Measurements from ENCODE around the gene CPNE8.

CPNE8 gene

DNA sequence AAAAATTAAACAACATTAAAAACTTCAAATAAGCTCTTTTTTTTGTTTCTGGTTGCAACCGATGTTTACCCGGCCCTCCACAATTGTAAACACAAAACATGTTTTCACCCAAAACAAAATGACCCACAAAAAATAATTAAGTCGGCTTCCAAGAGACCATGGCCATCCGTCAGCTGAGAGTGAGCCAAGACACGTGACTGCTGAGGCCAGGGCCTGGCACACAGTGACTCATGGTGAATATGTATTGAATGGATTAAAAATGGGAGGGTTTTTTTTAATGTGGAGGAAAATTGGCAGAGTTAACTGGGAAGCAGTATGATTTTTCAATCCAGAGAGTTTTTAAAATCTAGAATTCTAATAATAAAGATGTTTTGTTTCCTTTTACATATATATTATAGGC is 13.8 kb upstream of the CPNE8 start:
- H3K4me1 ChIP-seq (ENCODE audit: control insufficient read depth, insufficient read depth, low read length, poor library complexity, severe bottlenecking) = no peaks in the 10 kb centered on the region
- H3K9me3 ChIP-seq (ENCODE audit: control insufficient read depth, low read length) = no peaks in the 10 kb centered on the region
- no peak overlapping the region for H3K27ac ChIP-seq (ENCODE audit: low read depth, low read length, severe bottlenecking)
- no peak overlapping the region for H3K4me3 ChIP-seq (ENCODE audit: extremely low read depth, insufficient read depth, low read length, poor library complexity, severe bottlenecking)
- H3K36me3 ChIP-seq (ENCODE audit: control insufficient read depth, insufficient read depth, low read length) = no peaks in the 10 kb centered on the region
- WGBS, 2 experiments (ENCODE audit: insufficient coverage in 2 of 2) = 87 to 98% methylated on average over 2 to 5 of the region's 5 CpGs

GRCh38 chr12:38915429-38916182 is 10.2 kb upstream of the CPNE8 start:
- no peaks in the 10 kb centered on the region for H3K36me3 ChIP-seq (ENCODE audit: control insufficient read depth, insufficient read depth, low read length)
- WGBS, 2 experiments (ENCODE audit: insufficient coverage in 2 of 2) = 85 to 94% methylated on average over 2 of the region's 3 CpGs

DNA sequence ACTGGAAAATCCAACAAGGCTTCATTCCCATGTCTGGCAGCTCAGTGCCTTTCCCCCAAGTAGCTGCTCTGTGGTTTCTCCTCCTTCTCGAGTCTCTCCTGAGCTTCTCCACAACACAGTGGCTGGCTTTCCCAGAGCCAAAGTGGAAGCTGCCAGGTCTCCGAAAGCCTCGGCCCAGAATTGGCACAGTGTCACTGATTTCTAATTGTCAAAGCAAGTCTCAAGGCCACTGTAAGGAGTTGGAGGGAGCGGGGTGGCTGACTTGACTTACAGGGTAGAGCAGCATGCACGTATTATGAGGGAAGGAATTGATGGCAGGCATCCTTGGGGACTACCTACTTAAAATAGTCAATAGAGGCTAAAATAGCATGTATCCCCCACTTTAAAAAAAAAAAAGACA is 6.7 kb upstream of the CPNE8 start:
- no peaks in the 10 kb centered on the region for H3K4me1 ChIP-seq (ENCODE audit: control insufficient read depth, insufficient read depth, low read length, poor library complexity, severe bottlenecking)
- H3K4me3 ChIP-seq (ENCODE audit: extremely low read depth, insufficient read depth, low read length, poor library complexity, severe bottlenecking) = no peak overlapping the region
- no peaks in the 10 kb centered on the region for H3K36me3 ChIP-seq (ENCODE audit: control insufficient read depth, insufficient read depth, low read length)
- WGBS, 2 experiments (ENCODE audit: insufficient coverage in 2 of 2) = 90 to 96% methylated on average over 5 of the region's 5 CpGs
- no peak overlapping the region for H3K27ac ChIP-seq (ENCODE audit: low read depth, low read length, severe bottlenecking)
- no peaks in the 10 kb centered on the region for H3K9me3 ChIP-seq (ENCODE audit: control insufficient read depth, low read length)

More at GRCh38 chr12:38915429-38916182, 10.2 kb upstream of the CPNE8 start:
- Histone ChIP-seq H3K27ac (ENCODE audit: low read depth, low read length, severe bottlenecking) (no peak overlapping the region), H3K4me3 (ENCODE audit: extremely low read depth, insufficient read depth, low read length, poor library complexity, severe bottlenecking) (no peak overlapping the region), H3K4me1 (ENCODE audit: control insufficient read depth, insufficient read depth, low read length, poor library complexity, severe bottlenecking) (no peaks in the 10 kb centered on the region), H3K9me3 (ENCODE audit: control insufficient read depth, low read length) (no peaks in the 10 kb centered on the region)

- H3K4me3 ChIP-seq (ENCODE audit: extremely low read depth, insufficient read depth, low read length, poor library complexity, severe bottlenecking) = no peak overlapping the region
- H3K9me3 ChIP-seq (ENCODE audit: control insufficient read depth, low read length) = no peaks in the 10 kb centered on the region
- H3K36me3 ChIP-seq (ENCODE audit: control insufficient read depth, insufficient read depth, low read length) = no peaks in the 10 kb centered on the region
- H3K4me1 ChIP-seq (ENCODE audit: control insufficient read depth, insufficient read depth, low read length, poor library complexity, severe bottlenecking) = no peaks in the 10 kb centered on the region
- WGBS, 2 experiments (ENCODE audit: insufficient coverage in 2 of 2) = no CpG with 5 or more reads among the region's 1 CpG
- H3K27ac ChIP-seq (ENCODE audit: low read depth, low read length, severe bottlenecking) = no peak overlapping the region
Observed at GRCh38 chr12:38911611-38912010, 6.2 kb upstream of the CPNE8 start.

GRCh38 chr12:38907201-38907923 is 2.0 kb upstream of the CPNE8 start:
- no peak overlapping the region for H3K27ac ChIP-seq (ENCODE audit: low read depth, low read length, severe bottlenecking)
- 100% methylated on average over 2 of the region's 6 CpGs; no CpG with 5 or more reads in 1 of the 2 experiments for WGBS, 2 experiments (ENCODE audit: insufficient coverage in 2 of 2)
- no peaks in the 10 kb centered on the region for H3K9me3 ChIP-seq (ENCODE audit: control insufficient read depth, low read length)
- H3K4me3 ChIP-seq (ENCODE audit: extremely low read depth, insufficient read depth, low read length, poor library complexity, severe bottlenecking) = peak overlapping the region; percentile 68
- H3K36me3 ChIP-seq (ENCODE audit: control insufficient read depth, insufficient read depth, low read length) = no peaks in the 10 kb centered on the region
- H3K4me1 ChIP-seq (ENCODE audit: control insufficient read depth, insufficient read depth, low read length, poor library complexity, severe bottlenecking) = no peaks in the 10 kb centered on the region

DNA sequence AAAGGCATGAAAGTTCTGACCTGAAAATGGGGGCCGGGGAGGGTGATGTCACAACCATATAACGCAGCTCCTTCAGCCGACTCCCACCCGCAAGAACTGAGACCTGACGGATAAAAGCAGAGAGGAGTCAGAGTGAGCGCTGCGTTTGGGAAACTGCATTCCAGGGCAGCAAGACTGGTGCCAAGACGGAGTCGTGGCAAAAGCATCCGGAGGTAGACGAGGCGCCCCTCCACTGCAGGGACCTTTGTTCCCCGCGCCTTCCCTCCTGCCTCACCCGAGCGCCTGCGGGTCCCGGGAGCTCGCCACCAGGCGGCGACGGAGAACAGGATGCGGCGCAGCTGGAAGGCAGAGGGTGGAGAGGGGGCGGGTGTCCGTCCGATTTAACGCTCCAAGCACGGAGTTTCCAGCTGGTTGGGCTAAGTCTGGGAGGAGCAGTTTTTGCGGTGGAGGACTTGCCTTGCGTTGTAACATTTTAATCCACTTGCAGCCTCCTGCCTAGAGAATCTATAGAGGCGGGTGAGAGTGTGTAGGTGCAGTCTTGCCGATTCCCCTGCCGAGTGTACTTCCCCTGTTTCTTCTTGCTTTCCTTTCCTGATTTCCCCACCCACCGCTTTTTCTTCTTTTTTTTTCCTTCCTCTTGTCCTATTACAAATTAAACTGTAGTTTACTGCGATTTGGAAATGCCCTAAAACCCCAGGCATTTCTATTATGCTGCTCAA is 1.2 kb upstream of the CPNE8 start:
- peak overlapping the region; percentile 68 for H3K4me3 ChIP-seq (ENCODE audit: extremely low read depth, insufficient read depth, low read length, poor library complexity, severe bottlenecking)
- 0 to 1% methylated on average over 11 to 13 of the region's 36 CpGs for WGBS, 2 experiments (ENCODE audit: insufficient coverage in 2 of 2)
- H3K36me3 ChIP-seq (ENCODE audit: control insufficient read depth, insufficient read depth, low read length) = no peaks in the 10 kb centered on the region
- H3K27ac ChIP-seq (ENCODE audit: low read depth, low read length, severe bottlenecking) = peak overlapping the region; percentile 92
- no peaks in the 10 kb centered on the region for H3K9me3 ChIP-seq (ENCODE audit: control insufficient read depth, low read length)
- no peaks in the 10 kb centered on the region for H3K4me1 ChIP-seq (ENCODE audit: control insufficient read depth, insufficient read depth, low read length, poor library complexity, severe bottlenecking)

DNA sequence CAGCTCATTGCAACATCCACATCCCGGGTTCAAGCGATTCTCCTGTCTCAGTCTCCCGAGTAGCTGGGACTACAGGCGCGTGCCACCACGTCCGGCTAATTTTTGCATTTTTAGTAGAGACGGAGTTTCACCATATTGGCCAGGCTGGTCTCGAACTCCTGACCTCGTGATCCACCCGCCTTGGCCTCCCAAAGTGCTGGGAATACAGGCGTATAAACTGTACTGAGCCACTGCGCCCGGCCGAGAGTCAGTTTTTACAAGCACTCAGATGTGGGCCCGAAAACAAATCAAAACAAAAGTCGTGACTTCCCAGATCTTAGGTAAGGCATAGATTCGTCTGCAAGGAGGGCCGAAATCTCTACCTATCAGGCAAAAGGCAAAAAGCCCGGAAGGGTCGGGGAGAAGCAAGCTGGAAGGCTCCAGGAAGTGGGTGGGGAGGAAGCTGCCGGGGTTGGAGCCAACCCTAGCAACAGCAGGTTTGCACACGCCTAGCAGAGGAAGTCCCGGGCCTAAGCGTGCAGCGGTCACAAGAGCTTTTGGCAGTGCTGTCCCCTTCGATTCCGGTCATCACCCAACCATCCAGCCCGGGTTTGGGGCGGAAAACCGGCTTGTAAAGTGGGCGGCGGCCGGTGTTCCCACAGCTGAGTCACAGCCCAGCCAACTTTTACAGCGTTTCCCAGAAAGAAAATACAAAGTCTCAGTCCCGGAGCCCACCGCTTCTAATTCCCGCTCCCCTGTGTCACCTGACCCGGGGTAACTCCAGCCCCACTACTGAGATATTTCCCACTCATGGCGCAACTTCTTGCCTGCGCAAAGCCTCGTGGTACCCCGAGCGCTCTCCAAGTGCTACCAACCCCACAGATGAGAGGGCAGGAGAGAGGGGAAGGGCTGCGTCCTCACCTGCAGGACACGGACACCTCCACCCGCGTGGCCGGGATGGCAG is 583 bp downstream of the CPNE8 start:
- WGBS, 2 experiments (ENCODE audit: insufficient coverage in 2 of 2) = 30 to 31% methylated on average over 45 of the region's 49 CpGs
- no peaks in the 10 kb centered on the region for H3K9me3 ChIP-seq (ENCODE audit: control insufficient read depth, low read length)
- H3K27ac ChIP-seq (ENCODE audit: low read depth, low read length, severe bottlenecking) = peak overlapping the region; percentile 92
- no peaks in the 10 kb centered on the region for H3K36me3 ChIP-seq (ENCODE audit: control insufficient read depth, insufficient read depth, low read length)
- H3K4me3 ChIP-seq (ENCODE audit: extremely low read depth, insufficient read depth, low read length, poor library complexity, severe bottlenecking) = peak overlapping the region; percentile 68
- H3K4me1 ChIP-seq (ENCODE audit: control insufficient read depth, insufficient read depth, low read length, poor library complexity, severe bottlenecking) = no peaks in the 10 kb centered on the region

DNA sequence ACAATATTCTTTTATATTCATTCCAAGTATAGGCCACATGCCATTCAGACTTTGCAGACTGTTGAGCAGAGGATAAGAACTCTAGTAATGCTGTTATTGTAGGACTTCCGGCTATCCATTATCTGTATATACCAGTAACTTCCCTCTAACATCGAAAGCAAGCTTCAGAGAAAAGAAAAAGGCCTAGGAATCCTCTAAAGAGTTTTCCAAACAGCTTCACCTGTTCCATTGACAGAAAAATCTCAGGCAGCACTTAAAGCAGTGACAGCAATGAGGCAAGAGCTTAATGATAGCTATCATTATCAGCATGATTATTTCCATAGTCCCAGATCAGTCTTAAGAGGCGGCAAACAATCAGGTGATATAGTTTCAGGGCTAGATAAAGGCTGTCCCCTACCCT is 1.8 kb downstream of the CPNE8 start:
- Histone ChIP-seq H3K27ac (ENCODE audit: low read depth, low read length, severe bottlenecking) (no peak overlapping the region), H3K9me3 (ENCODE audit: control insufficient read depth, low read length) (peaks cover 3% of the 10 kb centered on the region), H3K36me3 (ENCODE audit: control insufficient read depth, insufficient read depth, low read length) (no peaks in the 10 kb centered on the region), H3K4me3 (ENCODE audit: extremely low read depth, insufficient read depth, low read length, poor library complexity, severe bottlenecking) (peak overlapping the region; percentile 68), H3K4me1 (ENCODE audit: control insufficient read depth, insufficient read depth, low read length, poor library complexity, severe bottlenecking) (peaks cover 1% of the 10 kb centered on the region)
- WGBS, 2 experiments (ENCODE audit: insufficient coverage in 2 of 2) = 80 to 100% methylated on average over 1 of the region's 3 CpGs

DNA sequence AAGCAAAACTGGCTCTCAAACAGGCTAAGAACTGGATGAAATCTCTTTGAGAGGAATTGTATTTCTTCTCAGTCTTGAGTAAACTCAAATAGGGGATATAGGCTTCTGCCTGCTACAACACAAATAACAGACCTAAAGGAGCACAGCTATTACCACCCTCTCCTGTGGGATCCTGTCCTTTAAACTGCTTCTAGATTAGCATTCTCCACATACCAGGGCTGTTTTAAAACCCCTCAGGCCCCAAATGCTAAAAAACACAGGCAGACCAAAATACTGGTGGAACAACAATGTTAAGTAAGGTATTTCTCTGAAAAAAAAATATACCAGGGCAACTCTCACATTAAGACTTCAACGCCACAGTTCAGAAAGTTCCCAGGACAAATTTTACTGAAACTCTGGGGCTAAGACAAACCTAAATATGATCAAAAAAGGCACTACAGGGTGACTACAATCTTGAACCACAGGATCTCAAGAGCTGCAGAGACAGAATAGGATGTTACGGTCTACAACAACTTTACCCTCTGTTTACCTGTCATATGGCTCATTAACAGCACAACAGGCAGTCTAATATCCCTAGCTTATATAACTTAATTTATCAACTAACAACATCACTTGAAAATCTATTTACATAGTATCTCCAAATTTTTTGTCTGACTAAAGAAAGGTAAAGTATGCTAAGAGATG is 7.2 kb downstream of the CPNE8 start:
- Histone ChIP-seq H3K27ac (ENCODE audit: low read depth, low read length, severe bottlenecking) (peak overlapping the region; percentile 89), H3K36me3 (ENCODE audit: control insufficient read depth, insufficient read depth, low read length) (no peaks in the 10 kb centered on the region), H3K4me1 (ENCODE audit: control insufficient read depth, insufficient read depth, low read length, poor library complexity, severe bottlenecking) (peaks cover 6% of the 10 kb centered on the region), H3K9me3 (ENCODE audit: control insufficient read depth, low read length) (peaks cover 3% of the 10 kb centered on the region), H3K4me3 (ENCODE audit: extremely low read depth, insufficient read depth, low read length, poor library complexity, severe bottlenecking) (no peak overlapping the region)
- 57 to 83% methylated on average over 1 to 2 of the region's 2 CpGs for WGBS, 2 experiments (ENCODE audit: insufficient coverage in 2 of 2)
